ENCODE measurements around the gene ADAM12. TPM values are rescaled to one million over a fixed set of nuclear protein-coding genes. Genes with fewer than 3 reads are reported as not detected.
A peak's percentile ranks its signal among the peaks of the same experiment; 100 is the strongest.

Gene ADAM12
- polyA plus RNA-seq, 3 donors, result 0.05 TPM; not detected in 2

DNA sequence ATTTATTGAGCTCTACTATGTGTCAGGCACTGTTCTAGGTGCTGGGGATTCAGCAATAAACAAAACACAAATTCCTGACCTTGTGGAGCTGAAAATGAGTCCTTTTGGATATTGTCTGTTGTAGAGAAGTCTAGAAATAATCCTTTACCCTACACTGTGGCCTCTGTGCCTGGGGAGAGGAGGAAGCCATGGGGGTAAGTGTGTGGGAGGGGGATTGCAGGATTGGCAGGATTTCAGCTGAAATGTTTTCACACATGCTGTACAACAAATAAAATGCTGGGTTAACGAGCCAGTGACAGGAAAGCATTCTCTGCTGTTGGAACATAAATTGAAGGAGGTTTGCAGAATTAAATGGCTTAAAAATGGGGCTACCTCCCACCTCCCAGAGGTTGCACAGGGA, 302.5 kb downstream of the ADAM12 start:
- Histone ChIP-seq H3K9ac (ENCODE audit: insufficient read depth, low read length, poor library complexity, severe bottlenecking) (no peak overlapping the region), H3K4me3 (replicated peaks in 1 of 3; ENCODE audit: low read depth in 2 of 3, low read length in 3 of 3) (no peak overlapping the region), H3K4me2 (replicated peaks; ENCODE audit: extremely low read depth, low read length, poor library complexity, severe bottlenecking) (no peak overlapping the region), H4K20me1 (ENCODE audit: insufficient read depth, low read length) (no peaks in the 10 kb centered on the region), H2AFZ (ENCODE audit: insufficient read depth, low read depth, low read length, poor library complexity, severe bottlenecking) (no peak overlapping the region), H3K27ac (ENCODE audit: low read depth in 1 of 2, low read length in 2 of 2) (no peak overlapping the region), H3K9me3 (replicated peaks in 1 of 2; ENCODE audit: control insufficient read depth in 1 of 2, insufficient read depth in 1 of 2, low read length in 2 of 2) (no peaks in the 10 kb centered on the region), H3K79me2 (ENCODE audit: insufficient read depth, low read length) (no peaks in the 10 kb centered on the region), H3K4me1 (ENCODE audit: control insufficient read depth in 1 of 2, insufficient read depth in 2 of 2, low read length in 2 of 2) (peaks cover 15 to 19% of the 10 kb centered on the region in 2 donors), H3K27me3 (ENCODE audit: control insufficient read depth in 2 of 2, insufficient read depth in 2 of 2, low read length in 2 of 2) (no peaks in the 10 kb centered on the region), H3K36me3 (replicated peaks in 1 of 2; ENCODE audit: control insufficient read depth in 1 of 2, insufficient read depth in 2 of 2, low read length in 2 of 2) (no peaks in the 10 kb centered on the region)
- Mint-ChIP-seq H3K4me1 (peaks cover 12% of the 10 kb centered on the region), H3K27ac (peak overlapping the region in 1 of 7 donors; percentile 14), H3K9me3 (peaks cover 0 to 1% (median 0%) of the 10 kb centered on the region in 7 donors), H3K36me3 (no peaks in the 10 kb centered on the region), H3K4me3 (no peak overlapping the region), H3K27me3 (ENCODE audit: low read depth in 3 of 3) (peaks cover 2 to 6% (median 2%) of the 10 kb centered on the region in 3 donors)
- no peak for DNase-seq
- TF ChIP-seq, protein P1, sequence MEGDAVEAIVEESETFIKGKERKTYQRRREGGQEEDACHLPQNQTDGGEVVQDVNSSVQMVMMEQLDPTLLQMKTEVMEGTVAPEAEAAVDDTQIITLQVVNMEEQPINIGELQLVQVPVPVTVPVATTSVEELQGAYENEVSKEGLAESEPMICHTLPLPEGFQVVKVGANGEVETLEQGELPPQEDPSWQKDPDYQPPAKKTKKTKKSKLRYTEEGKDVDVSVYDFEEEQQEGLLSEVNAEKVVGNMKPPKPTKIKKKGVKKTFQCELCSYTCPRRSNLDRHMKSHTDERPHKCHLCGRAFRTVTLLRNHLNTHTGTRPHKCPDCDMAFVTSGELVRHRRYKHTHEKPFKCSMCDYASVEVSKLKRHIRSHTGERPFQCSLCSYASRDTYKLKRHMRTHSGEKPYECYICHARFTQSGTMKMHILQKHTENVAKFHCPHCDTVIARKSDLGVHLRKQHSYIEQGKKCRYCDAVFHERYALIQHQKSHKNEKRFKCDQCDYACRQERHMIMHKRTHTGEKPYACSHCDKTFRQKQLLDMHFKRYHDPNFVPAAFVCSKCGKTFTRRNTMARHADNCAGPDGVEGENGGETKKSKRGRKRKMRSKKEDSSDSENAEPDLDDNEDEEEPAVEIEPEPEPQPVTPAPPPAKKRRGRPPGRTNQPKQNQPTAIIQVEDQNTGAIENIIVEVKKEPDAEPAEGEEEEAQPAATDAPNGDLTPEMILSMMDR (IDR thresholded peaks at IDR 0.05), result no peak
- intact Hi-C loops (cut with micrococcal nuclease), result no loop called here
- WGBS (ENCODE audit: insufficient coverage), result no CpG with 5 or more reads among the region's 1 CpG

DNA sequence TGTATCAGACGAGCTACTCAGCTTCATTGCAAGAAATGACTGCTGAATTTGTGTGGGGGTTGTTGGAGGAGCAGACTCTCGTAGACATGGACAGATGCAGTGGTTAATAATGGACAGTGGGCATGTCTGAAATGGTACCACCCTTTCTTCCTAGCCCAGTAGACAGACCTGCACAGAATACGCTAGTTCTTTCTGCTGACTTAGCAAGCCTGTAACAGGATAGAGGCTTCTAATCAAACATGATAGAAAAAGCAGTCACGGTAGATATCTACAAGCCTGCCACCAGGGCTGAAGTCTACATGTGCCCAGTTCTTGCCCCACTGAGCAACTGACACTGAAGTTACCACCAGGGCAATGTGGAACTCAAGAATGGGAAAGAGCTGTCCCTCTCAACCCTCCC, 303.9 kb downstream of the ADAM12 start:
- no peak overlapping the region for H2AFZ ChIP-seq (ENCODE audit: insufficient read depth, low read depth, low read length, poor library complexity, severe bottlenecking)
- H3K9me3 Mint-ChIP-seq, result peaks cover 0 to 1% (median 0%) of the 10 kb centered on the region in 7 donors
- H4K20me1 ChIP-seq (ENCODE audit: insufficient read depth, low read length), result no peaks in the 10 kb centered on the region
- 81% methylated on average over 2 of the region's 4 CpGs for WGBS (ENCODE audit: insufficient coverage)
- H3K36me3 ChIP-seq (replicated peaks in 1 of 2; ENCODE audit: control insufficient read depth in 1 of 2, insufficient read depth in 2 of 2, low read length in 2 of 2), result no peaks in the 10 kb centered on the region
- no peak overlapping the region for H3K4me3 Mint-ChIP-seq
- peaks cover 15 to 19% of the 10 kb centered on the region in 2 donors for H3K4me1 ChIP-seq (ENCODE audit: control insufficient read depth in 1 of 2, insufficient read depth in 2 of 2, low read length in 2 of 2)
- no peak overlapping the region for H3K9ac ChIP-seq (ENCODE audit: insufficient read depth, low read length, poor library complexity, severe bottlenecking)
- peaks cover 2 to 6% (median 2%) of the 10 kb centered on the region in 3 donors for H3K27me3 Mint-ChIP-seq (ENCODE audit: low read depth in 3 of 3)
- no peak overlapping the region for H3K27ac ChIP-seq (ENCODE audit: low read depth in 1 of 2, low read length in 2 of 2)
- H3K9me3 ChIP-seq (replicated peaks in 1 of 2; ENCODE audit: control insufficient read depth in 1 of 2, insufficient read depth in 1 of 2, low read length in 2 of 2), result no peaks in the 10 kb centered on the region
- no peak overlapping the region for H3K27ac Mint-ChIP-seq
- no peaks in the 10 kb centered on the region for H3K36me3 Mint-ChIP-seq
- H3K79me2 ChIP-seq (ENCODE audit: insufficient read depth, low read length), result no peaks in the 10 kb centered on the region
- TF ChIP-seq, protein P1 (IDR thresholded peaks at IDR 0.05), result no peak
- intact Hi-C loops (cut with micrococcal nuclease), result no loop called here
- no peak for DNase-seq
- no peak overlapping the region for H3K4me3 ChIP-seq (replicated peaks in 1 of 3; ENCODE audit: low read depth in 2 of 3, low read length in 3 of 3)
- no peaks in the 10 kb centered on the region for H3K27me3 ChIP-seq (ENCODE audit: control insufficient read depth in 2 of 2, insufficient read depth in 2 of 2, low read length in 2 of 2)
- peaks cover 12% of the 10 kb centered on the region for H3K4me1 Mint-ChIP-seq
- no peak overlapping the region for H3K4me2 ChIP-seq (replicated peaks; ENCODE audit: extremely low read depth, low read length, poor library complexity, severe bottlenecking)
